ELR (cell line): ENCODE results near the gene PPP1R9A.

ENCODE experiments used
- DNase-seq: peaks from one replicate; pipeline ENCODE4 v3.0.0-alpha.2; 2015; ENCODE audit warnings: low read depth

The PPP1R9A gene

DNA sequence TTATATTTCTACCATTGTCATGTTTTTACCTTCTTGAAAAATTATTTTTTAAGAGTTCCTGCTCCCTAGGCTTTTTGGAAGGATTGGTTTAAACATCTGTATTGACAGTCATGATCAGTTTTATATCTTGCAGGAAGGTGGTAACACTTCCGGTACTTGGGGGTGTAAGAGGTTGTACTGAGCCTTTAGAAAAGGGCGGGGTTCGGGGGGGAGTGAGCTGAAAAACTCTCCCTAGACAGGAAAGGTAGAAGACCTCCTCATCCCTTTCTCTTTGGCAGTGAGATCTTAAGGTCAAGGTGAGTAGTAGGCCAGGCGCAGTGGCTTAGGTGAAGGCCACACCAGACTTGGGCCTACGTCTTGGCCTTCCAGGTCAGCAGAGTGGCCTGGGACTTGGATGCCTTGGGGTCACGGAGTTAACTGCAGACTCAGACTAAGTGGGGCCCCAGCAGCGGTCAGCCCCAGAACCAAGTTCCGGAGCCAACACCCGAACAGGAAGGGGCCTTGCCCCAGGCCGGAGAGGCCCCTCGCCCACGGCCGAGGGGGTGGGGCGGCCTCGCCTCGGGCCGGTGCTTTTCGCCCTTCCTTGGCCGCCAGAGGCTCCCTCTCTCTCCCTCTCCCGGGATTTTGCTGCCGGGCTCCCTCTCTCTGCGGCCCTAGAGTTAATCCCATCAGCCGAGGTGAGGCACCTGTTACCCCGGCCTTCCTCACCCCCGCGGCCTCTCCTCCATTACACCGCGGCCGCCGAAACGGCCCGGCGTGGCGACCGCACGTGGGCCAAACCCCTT is at the start of gene PPP1R9A:
Gene PPP1R9A, plus strand, starts transcription at position 569 of the 785 bp plus-strand sequence. CDS start 2,520 bp downstream, outside the sequence.
- DNase-seq, result peak; percentile 45

DNA sequence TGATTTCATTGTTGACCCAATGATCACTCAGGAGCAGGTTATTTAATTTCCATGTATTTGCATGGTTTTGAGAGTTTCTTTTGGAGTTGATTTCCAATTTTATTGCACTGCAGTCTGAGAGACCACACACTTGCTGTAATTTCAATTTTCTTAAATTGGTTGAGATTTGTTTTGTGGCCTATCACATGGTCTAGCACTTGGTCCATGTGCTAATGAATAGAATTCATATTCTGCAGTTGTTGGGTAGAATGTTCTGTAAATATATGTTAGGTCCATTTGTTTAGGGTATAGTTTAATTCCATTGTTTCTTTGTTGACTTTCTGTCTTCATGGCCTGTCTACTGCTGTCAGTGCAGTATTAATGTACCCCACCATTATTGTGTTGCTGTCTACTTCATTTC is 36.3 kb upstream of the PPP1R9A start:
- no peak for DNase-seq

DNA sequence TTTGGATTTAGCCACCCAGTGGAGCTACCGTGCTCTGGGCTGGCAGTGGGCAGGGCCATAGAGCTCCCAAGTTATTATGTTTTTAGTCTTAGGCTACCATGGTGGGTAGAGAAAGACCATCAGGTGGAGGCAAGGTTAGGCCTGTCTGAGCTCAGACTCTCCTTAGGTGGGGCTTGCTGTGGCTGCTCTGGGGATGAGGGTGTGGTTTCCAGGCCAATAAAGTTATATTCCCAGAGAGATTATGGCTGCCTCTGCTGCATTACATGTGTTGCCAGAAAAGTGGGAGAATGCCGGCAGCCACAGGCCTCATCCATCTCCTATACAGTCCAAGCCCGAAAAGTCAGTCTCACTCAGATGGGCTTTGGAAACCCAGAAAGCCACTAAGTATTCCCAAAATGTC is 34.2 kb upstream of the PPP1R9A start:
- no peak for DNase-seq

- DNase-seq, result no peak
These were observed 33.2 kb upstream of the PPP1R9A start for GRCh38 chr7:94874036-94874785.

DNA sequence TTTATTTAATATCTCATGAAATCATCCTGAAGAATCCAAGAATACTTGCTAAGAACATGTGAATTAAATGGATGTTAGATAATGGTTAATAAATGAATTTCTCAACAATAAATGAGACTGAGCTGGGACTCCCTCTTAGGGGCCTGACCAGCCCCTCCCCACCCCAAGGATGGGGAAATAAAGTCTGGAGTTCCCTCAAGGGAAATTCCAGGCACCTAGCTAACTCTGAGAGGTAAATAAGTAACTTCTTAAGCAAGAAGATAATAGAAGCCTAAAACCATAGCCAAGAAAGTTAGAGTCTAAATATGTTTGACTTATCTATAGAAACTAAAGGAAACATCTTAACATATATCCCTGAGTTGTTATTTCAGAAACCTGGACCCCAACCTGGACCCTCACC is 32.2 kb upstream of the PPP1R9A start:
- no peak for DNase-seq

GRCh38 chr7:94877731-94878670 is 29.4 kb upstream of the PPP1R9A start:
- DNase-seq, result no peak

- DNase-seq, result no peak
These were observed 24.5 kb upstream of the PPP1R9A start for GRCh38 chr7:94882891-94883290.

DNA sequence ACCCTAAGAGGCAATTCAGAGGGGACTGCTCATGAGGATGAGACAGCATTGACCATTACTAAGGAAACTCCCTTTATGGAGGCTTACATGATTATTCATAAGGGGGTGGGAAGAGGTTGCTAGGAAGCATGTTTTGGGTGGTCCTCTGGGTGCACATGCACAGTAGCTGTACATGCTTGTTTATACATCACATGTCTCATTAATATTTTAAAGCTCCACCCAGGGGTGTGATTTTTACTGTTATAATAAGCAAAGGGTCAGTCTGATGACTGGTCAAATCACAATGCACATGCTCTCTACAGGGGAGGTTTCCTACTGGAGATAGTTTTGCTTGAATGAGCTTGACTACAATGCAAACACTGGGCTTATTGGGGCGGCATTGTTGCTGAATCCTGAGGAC is 23.8 kb upstream of the PPP1R9A start:
- DNase-seq, result no peak

GRCh38 chr7:94888551-94888950 is 18.8 kb upstream of the PPP1R9A start:
- peak; percentile 21 for DNase-seq

DNA sequence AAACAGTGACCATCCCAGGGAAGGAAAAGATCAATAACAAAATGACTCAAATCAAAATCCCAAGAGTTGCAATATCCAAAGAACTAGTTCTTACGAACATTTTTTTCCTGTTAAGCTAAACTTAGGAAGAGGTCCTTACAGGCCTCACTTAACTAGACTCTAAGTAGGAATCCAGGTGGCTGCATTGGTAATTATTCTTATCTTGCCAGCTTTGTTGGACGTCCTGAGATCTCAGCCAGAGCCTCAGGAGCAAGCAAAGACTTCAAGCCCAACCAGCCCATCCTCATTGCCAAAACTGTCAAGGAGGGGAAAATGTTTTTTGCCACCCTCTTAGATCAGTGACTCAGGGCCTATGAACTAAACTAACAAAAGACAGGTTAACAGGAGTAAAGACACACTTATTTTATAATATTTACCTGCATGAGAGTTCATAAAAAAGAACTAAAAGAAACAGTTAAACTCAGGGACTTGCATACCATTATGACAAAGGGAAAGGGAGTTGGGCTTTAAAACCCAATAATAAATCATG is 18.3 kb upstream of the PPP1R9A start:
- DNase-seq, result no peak

DNA sequence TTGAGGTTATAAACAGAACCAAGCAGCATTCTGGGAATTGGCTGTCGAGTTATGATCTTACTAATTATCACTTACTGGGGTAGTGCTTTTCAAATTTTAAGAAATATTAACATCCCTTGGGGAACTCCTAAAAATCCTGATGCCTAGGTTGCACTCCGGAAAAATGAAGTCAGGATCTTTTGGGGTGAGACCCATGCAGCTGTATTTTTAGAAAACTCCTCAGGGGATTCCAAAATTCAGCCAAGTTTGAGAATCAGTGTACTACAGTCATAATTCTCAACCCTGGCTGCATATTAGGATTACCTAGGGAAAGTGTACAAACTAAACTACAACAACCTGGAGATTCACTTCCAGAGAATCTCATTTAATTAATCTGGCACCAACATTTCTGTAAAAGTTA is 17.2 kb upstream of the PPP1R9A start:
- DNase-seq, result no peak

GRCh38 chr7:94893661-94894060 is 13.7 kb upstream of the PPP1R9A start:
- no peak for DNase-seq

GRCh38 chr7:94897541-94897940 is 9.9 kb upstream of the PPP1R9A start:
- no peak for DNase-seq

DNA sequence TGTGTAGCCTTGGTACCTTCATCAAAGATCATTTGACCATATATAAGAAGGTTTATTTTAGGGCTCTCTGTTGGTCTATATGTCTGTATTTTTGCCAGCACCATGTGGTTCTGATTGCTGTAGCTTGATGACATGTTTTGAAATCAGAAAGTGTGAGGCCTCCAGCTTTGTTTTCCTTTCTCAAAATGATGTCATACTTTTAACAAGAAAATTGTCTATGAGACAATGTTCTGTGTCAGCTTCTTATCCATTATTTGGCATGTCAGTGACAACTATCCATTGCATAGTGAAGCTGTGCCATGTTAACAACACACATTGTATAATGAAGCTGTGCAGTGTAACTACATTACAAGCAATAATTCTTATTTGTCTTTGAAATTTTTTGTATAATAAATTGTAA is 9.1 kb upstream of the PPP1R9A start:
- DNase-seq, result no peak

DNA sequence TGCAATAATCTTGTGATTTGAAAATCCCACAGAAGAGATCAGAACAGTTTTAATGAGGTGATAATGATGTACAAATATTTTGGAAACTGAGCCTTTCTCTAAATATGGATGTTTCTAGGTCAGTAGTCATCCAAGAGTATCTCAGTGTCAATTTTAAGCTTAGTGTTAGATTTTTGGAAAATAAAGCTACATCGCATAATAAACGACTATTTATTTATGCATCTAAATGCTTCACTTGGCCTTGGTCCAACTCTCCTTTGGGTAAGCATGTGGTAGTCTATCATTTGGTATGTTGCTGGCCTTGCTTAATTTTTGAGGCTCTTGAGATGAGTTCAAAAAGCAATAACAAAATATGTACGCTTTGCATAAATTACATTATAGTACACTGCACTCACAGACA is 5.4 kb upstream of the PPP1R9A start:
- DNase-seq, result no peak

GRCh38 chr7:94903971-94904370 is 3.4 kb upstream of the PPP1R9A start:
- DNase-seq, result no peak

- DNase-seq, result no peak
These were observed 2.4 kb upstream of the PPP1R9A start for GRCh38 chr7:94904982-94905381.

- DNase-seq, result no peak
These were observed 1.1 kb upstream of the PPP1R9A start for GRCh38 chr7:94906065-94906851.

GRCh38 chr7:94907811-94908322 is 473 bp downstream of the PPP1R9A start:
- peak; percentile 22 for DNase-seq

GRCh38 chr7:94908323-94909178 is 1.2 kb downstream of the PPP1R9A start:
- DNase-seq, result peak; percentile 28
